OCI-LY1 (cell line): ENCODE data around the gene ZNF668.

Experiments
- H2AFZ ChIP-seq: fragments of 200-600 bp; sonication (generic), shearing (Covaris generic); 2 replicates; pipeline ENCODE4 v1.6.0; 2014; ENCODE audit warnings: antibody characterized with exemption, mild to moderate bottlenecking, low read length
- H3F3A ChIP-seq: fragments of 200-600 bp; sonication (generic), shearing (Covaris generic); 2 replicates; pipeline ENCODE4 v1.6.0; 2014; ENCODE audit warnings: mild to moderate bottlenecking, antibody characterized with exemption, low read length, moderate library complexity; ENCODE audit not compliant: insufficient read depth
- H3K27ac ChIP-seq: fragments of 200-600 bp; sonication (generic); 2 replicates; pipeline ENCODE4 v1.5.1; 2014; ENCODE audit warnings: low read length, mixed run types, mild to moderate bottlenecking, low read depth; ENCODE audit not compliant: poor library complexity, severe bottlenecking
- H3K27me3 ChIP-seq: fragments of 200-600 bp; sonication (generic); 2 replicates; pipeline ENCODE4 v1.6.0; 2014; ENCODE audit warnings: antibody characterized with exemption, mild to moderate bottlenecking, low read length, moderate library complexity; ENCODE audit not compliant: insufficient read depth
- H3K36me3 ChIP-seq: fragments of 200-600 bp; sonication (generic); 2 replicates; pipeline ENCODE4 v1.6.1; 2014; ENCODE audit warnings: mild to moderate bottlenecking, antibody characterized with exemption, low read length, moderate library complexity, mixed read lengths; ENCODE audit not compliant: insufficient read depth
- H3K4me1 ChIP-seq: fragments of 200-600 bp; sonication (generic); 2 replicates; pipeline ENCODE4 v1.5.1; 2014; ENCODE audit warnings: mild to moderate bottlenecking, low read length, moderate library complexity; ENCODE audit not compliant: insufficient read depth, severe bottlenecking
- H3K4me2 ChIP-seq: fragments of 200-600 bp; sonication (generic), shearing (Covaris generic); 2 replicates; pipeline ENCODE4 v1.6.1; 2014; ENCODE audit warnings: low read length
- H3K4me3 ChIP-seq: fragments of 200-600 bp; sonication (generic); 2 replicates; pipeline ENCODE4 v1.5.1; 2014; ENCODE audit warnings: low read length, low read depth, mild to moderate bottlenecking, mixed read lengths; ENCODE audit not compliant: poor library complexity, severe bottlenecking
- H3K79me2 ChIP-seq: fragments of 200-600 bp; shearing (Covaris generic); 2 replicates; pipeline ENCODE4 v1.6.1; 2016; ENCODE audit warnings: mixed run types, low read length, mixed read lengths; ENCODE audit not compliant: insufficient read depth
- H3K9ac ChIP-seq: fragments of 200-600 bp; sonication (generic), shearing (Covaris generic); 2 replicates; pipeline ENCODE4 v1.6.1; 2014; ENCODE audit warnings: mild to moderate bottlenecking, low read length, mixed read lengths
- H3K9me2 ChIP-seq: fragments of 200-600 bp; sonication (generic), shearing (Covaris generic); 2 replicates; pipeline ENCODE4 v1.6.1; 2014; ENCODE audit warnings: low read depth, mild to moderate bottlenecking, low read length, mixed read lengths
- H3K9me3 ChIP-seq: fragments of 200-600 bp; shearing (Covaris generic); 2 replicates; pipeline ENCODE4 v1.6.1; 2014; ENCODE audit warnings: low read length, mixed read lengths
- H4K20me1 ChIP-seq: fragments of 200-600 bp; sonication (generic), shearing (Covaris generic); 2 replicates; pipeline ENCODE4 v1.6.0; 2016; ENCODE audit warnings: mild to moderate bottlenecking, low read length; ENCODE audit not compliant: insufficient read depth
- EZH2 ChIP-seq: fragments of 200-600 bp; sonication (generic), shearing (Covaris generic); IDR thresholded peaks from 2 replicates; pipeline ENCODE4 v1.8.0; 2017; ENCODE audit warnings: borderline replicate concordance, mixed run types, mild to moderate bottlenecking, antibody characterized with exemption, low read length, moderate library complexity, mixed read lengths
- TF ChIP-seq, protein P1 (sequence below): fragments of 200-600 bp; sonication (generic), shearing (Covaris generic); IDR thresholded peaks from 2 replicates; pipeline ENCODE4 v1.5.1; 2017; ENCODE audit warnings: mild to moderate bottlenecking, antibody characterized with exemption, low read length, moderate library complexity, mixed read lengths

The ZNF668 gene

DNA sequence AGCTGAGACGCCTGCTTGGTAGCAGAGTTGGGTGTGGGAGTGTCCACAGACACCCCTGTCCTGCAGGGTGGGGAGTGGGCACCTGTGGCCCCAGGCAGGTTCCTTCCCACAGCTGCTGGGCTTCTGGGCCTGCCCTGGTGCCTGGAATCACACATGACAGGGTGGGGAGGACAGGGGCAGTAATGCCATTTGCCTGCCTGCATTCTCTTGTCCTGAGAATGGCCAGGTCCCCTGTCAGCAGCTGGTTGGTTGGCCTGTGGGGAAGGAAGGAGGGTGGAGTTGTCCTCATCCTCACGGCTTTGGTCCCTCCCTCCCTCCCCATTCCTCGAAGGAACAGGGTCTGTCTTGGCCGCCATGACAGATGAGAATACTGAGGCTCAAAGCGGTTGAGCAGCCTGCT, 9.5 kb upstream of the ZNF668 start:
- Histone ChIP-seq H2AFZ (no peak overlapping the region), H3K9me2 (no peaks in the 10 kb centered on the region), H3K36me3 (peaks cover 47% of the 10 kb centered on the region), H3K9me3 (no peaks in the 10 kb centered on the region), H3F3A (no peaks in the 10 kb centered on the region), H4K20me1 (no peaks in the 10 kb centered on the region), H3K4me1 (no peaks in the 10 kb centered on the region), H3K4me2 (no peak overlapping the region), H3K4me3 (no peak overlapping the region), H3K27me3 (no peaks in the 10 kb centered on the region), H3K79me2 (no peaks in the 10 kb centered on the region), H3K9ac (no peak overlapping the region), H3K27ac (no peak overlapping the region)
- no peak for TF ChIP-seq EZH2
- TF ChIP-seq, protein P1, sequence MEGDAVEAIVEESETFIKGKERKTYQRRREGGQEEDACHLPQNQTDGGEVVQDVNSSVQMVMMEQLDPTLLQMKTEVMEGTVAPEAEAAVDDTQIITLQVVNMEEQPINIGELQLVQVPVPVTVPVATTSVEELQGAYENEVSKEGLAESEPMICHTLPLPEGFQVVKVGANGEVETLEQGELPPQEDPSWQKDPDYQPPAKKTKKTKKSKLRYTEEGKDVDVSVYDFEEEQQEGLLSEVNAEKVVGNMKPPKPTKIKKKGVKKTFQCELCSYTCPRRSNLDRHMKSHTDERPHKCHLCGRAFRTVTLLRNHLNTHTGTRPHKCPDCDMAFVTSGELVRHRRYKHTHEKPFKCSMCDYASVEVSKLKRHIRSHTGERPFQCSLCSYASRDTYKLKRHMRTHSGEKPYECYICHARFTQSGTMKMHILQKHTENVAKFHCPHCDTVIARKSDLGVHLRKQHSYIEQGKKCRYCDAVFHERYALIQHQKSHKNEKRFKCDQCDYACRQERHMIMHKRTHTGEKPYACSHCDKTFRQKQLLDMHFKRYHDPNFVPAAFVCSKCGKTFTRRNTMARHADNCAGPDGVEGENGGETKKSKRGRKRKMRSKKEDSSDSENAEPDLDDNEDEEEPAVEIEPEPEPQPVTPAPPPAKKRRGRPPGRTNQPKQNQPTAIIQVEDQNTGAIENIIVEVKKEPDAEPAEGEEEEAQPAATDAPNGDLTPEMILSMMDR: no peak

DNA sequence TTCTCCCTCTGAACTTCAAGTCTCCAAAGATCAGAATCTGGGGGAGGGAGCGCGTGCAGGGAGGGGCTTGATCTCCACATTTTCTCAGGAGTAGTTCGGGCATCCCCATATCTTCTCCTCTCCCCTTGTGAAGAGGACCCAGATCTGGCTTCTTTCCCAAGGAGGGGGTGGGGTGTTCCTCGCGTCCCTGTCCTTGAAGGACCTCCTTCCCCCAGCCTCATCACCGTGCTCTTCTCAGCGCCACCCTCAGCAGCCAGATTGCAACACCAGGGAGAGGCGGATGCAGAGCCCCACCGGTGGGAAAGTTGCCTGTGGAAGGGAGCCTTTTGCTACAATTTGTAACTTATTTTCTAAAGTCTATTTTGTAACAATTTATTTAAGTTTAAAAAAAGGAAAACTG, 9.0 kb upstream of the ZNF668 start:
- H3K36me3 ChIP-seq: peaks cover 52% of the 10 kb centered on the region
- H3K27me3 ChIP-seq: no peaks in the 10 kb centered on the region
- H3K9ac ChIP-seq: no peak overlapping the region
- H3K9me3 ChIP-seq: no peaks in the 10 kb centered on the region
- no peak overlapping the region for H3K4me2 ChIP-seq
- H3K9me2 ChIP-seq: no peaks in the 10 kb centered on the region
- H3K4me3 ChIP-seq: no peak overlapping the region
- no peaks in the 10 kb centered on the region for H3K79me2 ChIP-seq
- H3F3A ChIP-seq: no peaks in the 10 kb centered on the region
- no peak overlapping the region for H3K27ac ChIP-seq
- no peak overlapping the region for H2AFZ ChIP-seq
- TF ChIP-seq, protein P1: no peak
- TF ChIP-seq EZH2: no peak
- no peaks in the 10 kb centered on the region for H3K4me1 ChIP-seq
- H4K20me1 ChIP-seq: no peaks in the 10 kb centered on the region

- H4K20me1 ChIP-seq: no peaks in the 10 kb centered on the region
- no peaks in the 10 kb centered on the region for H3K79me2 ChIP-seq
- H3K36me3 ChIP-seq: peaks cover 56% of the 10 kb centered on the region
- no peaks in the 10 kb centered on the region for H3K27me3 ChIP-seq
- no peak overlapping the region for H3K27ac ChIP-seq
- no peaks in the 10 kb centered on the region for H3K4me1 ChIP-seq
- no peak overlapping the region for H3K9ac ChIP-seq
- H2AFZ ChIP-seq: no peak overlapping the region
- no peaks in the 10 kb centered on the region for H3K9me2 ChIP-seq
- no peak overlapping the region for H3K4me3 ChIP-seq
- H3K9me3 ChIP-seq: no peaks in the 10 kb centered on the region
- TF ChIP-seq, protein P1: no peak
- no peak for TF ChIP-seq EZH2
- H3F3A ChIP-seq: no peaks in the 10 kb centered on the region
- H3K4me2 ChIP-seq: no peak overlapping the region
Measured at GRCh38 chr16:31082368-31083045, 8.5 kb upstream of the ZNF668 start.
